BJ (cell line): ENCODE measurements around the gene LPCAT3. TPM values are rescaled to one million over a fixed set of nuclear protein-coding genes. Genes with fewer than 3 reads are reported as not detected.

Source experiments
- CTCF ChIA-PET: fragments of 350-600 bp; formaldehyde crosslinking; extraction: SDS; loops from one replicate; lab custom pipeline; 2021; ENCODE audit warnings: antibody characterized with exemption, inconsistent platforms; lab: Yijun Ruan, JAX
- POLR2A ChIA-PET: fragments of 300-600 bp; sonication (Branson Sonifier 250); formaldehyde crosslinking; extraction: SDS; loops from one replicate; lab custom pipeline; 2021; ENCODE audit warnings: antibody characterized with exemption; lab: Charles Lee
- DNase-seq: peaks from one replicate; pipeline ENCODE4 v3.0.0-alpha.2; 2011; ENCODE audit warnings: low read depth
- H3K27me3 ChIP-seq: 2 replicates; pipeline ENCODE4 v1.6.0; 2011; ENCODE audit warnings: low read length; ENCODE audit not compliant: control insufficient read depth, insufficient read depth
- H3K36me3 ChIP-seq: 2 replicates; pipeline ENCODE4 v1.5.1; 2011; ENCODE audit warnings: low read length; ENCODE audit not compliant: control insufficient read depth, insufficient read depth
- H3K4me3 ChIP-seq: 2 replicates; pipeline ENCODE4 v1.5.1; 2011; ENCODE audit warnings: low read depth, mild to moderate bottlenecking, control low read depth, low read length
- polyA plus RNA-seq: library from polyadenylated mRNA; depleted of rRNA; stranded (reverse); fragments of >200 nt; gene quantifications from 2 replicates; pipeline ENCODE4 v1.2.3, GENCODE V29; 2011
- TF ChIP-seq, protein P1 (sequence below): IDR thresholded peaks from 2 replicates; pipeline ENCODE4 v1.5.1; 2011; ENCODE audit warnings: low read depth, mild to moderate bottlenecking, control low read depth, inconsistent platforms, low read length, moderate library complexity; ENCODE audit not compliant: insufficient read depth

LPCAT3 gene
- polyA plus RNA-seq, 1 experiment, result 31.2 TPM

DNA sequence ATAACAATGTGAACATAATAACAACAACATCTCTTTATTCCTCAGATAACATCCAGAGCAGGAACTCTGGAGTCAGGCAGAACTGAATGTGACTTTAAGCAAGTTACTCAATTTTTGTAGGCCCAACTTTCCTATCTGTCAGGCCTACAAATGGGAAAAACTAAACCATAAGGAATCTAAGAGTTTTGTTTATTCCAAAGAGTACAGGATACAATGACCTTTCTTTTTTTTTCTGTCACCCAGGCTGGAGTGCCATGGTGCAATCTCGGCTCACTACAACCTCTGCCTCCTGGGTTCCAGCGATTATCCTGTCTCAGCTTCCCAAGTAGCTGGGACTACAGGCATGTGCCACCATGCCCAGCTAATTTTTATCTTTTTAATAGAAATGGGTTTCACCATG, 9.4 kb downstream of the LPCAT3 start:
- Histone ChIP-seq H3K4me3 (no peak overlapping the region), H3K36me3 (peaks cover 1% of the 10 kb centered on the region), H3K27me3 (no peaks in the 10 kb centered on the region)
- CTCF ChIA-PET, result interaction anchor here (1.7 to 2.0 kb wide), 2 partner anchors 7 to 9 kb away, joined by 3 to 8 read pairs; partner anchors contain the start of gene LPCAT3
- TF ChIP-seq, protein P1, sequence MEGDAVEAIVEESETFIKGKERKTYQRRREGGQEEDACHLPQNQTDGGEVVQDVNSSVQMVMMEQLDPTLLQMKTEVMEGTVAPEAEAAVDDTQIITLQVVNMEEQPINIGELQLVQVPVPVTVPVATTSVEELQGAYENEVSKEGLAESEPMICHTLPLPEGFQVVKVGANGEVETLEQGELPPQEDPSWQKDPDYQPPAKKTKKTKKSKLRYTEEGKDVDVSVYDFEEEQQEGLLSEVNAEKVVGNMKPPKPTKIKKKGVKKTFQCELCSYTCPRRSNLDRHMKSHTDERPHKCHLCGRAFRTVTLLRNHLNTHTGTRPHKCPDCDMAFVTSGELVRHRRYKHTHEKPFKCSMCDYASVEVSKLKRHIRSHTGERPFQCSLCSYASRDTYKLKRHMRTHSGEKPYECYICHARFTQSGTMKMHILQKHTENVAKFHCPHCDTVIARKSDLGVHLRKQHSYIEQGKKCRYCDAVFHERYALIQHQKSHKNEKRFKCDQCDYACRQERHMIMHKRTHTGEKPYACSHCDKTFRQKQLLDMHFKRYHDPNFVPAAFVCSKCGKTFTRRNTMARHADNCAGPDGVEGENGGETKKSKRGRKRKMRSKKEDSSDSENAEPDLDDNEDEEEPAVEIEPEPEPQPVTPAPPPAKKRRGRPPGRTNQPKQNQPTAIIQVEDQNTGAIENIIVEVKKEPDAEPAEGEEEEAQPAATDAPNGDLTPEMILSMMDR, result no peak
- POLR2A ChIA-PET, result no interaction called here
- no peak for DNase-seq

DNA sequence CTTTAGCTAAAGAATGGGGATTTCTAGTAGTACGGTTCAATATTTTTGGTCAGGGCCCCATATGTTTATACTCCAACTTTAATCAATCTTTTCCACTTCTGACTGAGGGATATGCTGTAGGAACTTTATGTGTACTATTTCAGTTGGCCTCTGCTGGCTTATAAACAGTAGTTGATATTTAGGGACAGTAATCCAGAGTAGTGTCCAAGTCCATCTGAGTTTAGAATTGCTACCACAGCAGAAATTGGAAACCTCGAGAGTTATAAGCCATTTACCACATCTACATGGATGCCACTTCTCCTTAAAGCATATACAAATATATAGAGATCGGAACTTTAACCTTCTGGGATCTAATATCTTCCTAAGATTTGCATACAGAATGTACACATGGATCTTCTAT, 11.6 kb downstream of the LPCAT3 start:
- no peak for DNase-seq
- CTCF ChIA-PET, result interaction anchor here (1.0 to 2.6 kb wide), 3 partner anchors 11 to 139 kb away, joined by 3 to 10 read pairs (median 4); partner anchors contain the start of gene LPCAT3
- Histone ChIP-seq H3K27me3 (no peaks in the 10 kb centered on the region), H3K4me3 (no peak overlapping the region), H3K36me3 (no peaks in the 10 kb centered on the region; the same call in none of the 2 replicates)
- POLR2A ChIA-PET, result no interaction called here
- TF ChIP-seq, protein P1, result no peak

DNA sequence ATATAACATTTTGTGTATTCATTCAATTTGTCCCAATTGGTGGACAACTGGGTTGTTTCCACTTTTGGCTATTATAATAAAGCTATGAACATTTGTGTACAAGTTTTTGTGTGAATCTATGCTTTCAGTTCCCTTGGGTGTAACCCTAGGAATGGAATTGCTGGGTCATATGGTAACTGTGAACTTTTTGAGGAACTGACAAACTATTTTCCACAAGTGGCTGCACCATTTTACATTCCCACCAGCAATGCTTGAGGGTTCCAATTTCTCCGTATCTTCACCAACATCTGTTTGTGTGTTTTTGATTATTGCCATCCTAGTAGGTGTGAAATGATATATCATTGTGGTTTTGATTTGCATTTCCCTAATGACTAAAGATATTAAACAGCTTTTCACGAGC, 13.0 kb downstream of the LPCAT3 start:
- no peak overlapping the region for H3K4me3 ChIP-seq
- TF ChIP-seq, protein P1, result no peak
- POLR2A ChIA-PET, result no interaction called here
- no peaks in the 10 kb centered on the region for H3K27me3 ChIP-seq
- CTCF ChIA-PET, result interaction anchor here (2.6 kb wide), 1 partner anchor 12 kb away, joined by 10 read pairs; the partner anchor contains the start of gene LPCAT3
- H3K36me3 ChIP-seq, result no peaks in the 10 kb centered on the region; the same call in none of the 2 replicates
- DNase-seq, result no peak

DNA sequence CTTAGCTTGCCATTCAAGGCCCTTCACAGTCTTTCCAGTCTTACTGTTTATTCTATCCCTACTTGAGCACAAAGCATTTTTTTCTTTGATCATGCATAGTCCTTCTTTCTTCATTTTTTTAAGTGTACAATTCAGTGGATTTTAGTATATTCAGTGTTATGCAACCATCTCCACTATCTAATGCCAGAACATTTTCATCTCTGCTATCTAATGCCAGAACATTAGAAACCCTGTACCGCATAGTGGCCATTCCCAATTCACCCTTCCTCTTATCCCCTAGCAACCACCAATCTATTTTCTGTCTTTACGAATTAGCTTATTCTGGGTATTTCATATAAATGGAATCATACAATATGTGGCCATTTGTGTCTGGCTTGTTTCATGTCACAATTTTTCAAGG, 13.4 kb downstream of the LPCAT3 start:
- TF ChIP-seq, protein P1, result no peak
- ChIA-PET CTCF (interaction anchor here (1.1 to 2.6 kb wide), 3 partner anchors 9 to 12 kb away, joined by 3 to 10 read pairs (median 3); partner anchors contain the start of gene LPCAT3), POLR2A (no interaction called here)
- H3K27me3 ChIP-seq, result no peaks in the 10 kb centered on the region
- H3K4me3 ChIP-seq, result no peak overlapping the region
- no peak for DNase-seq
- no peaks in the 10 kb centered on the region; the same call in none of the 2 replicates for H3K36me3 ChIP-seq

DNA sequence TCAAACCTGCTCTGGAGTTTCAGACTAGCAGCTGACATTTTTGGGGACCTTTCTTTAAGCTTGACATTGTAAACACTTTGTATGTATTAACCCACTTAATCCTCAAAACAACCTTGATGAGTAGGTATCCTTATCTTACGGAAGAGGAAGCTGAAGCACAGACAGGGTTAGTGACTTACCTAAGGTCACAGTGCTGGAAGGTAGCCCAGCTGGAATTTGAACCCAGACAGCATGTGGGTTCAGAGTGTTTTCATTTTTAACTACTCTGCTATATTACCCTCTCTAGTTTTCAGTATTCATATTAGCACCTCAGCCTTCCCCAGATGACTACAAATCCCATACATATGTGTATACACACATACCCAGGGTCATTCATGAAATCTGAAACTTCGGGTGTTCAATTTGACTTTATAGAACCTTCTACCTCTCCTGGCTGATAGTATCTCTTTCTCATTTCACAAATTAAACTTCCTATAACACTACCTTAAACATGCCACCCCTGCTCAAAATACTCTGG, 13.9 kb downstream of the LPCAT3 start:
- Histone ChIP-seq H3K36me3 (no peaks in the 10 kb centered on the region; the same call in none of the 2 replicates), H3K4me3 (no peak overlapping the region), H3K27me3 (no peaks in the 10 kb centered on the region)
- DNase-seq, result no peak
- POLR2A ChIA-PET, result no interaction called here
- TF ChIP-seq, protein P1, result no peak
- CTCF ChIA-PET, result interaction anchor here (0.8 to 2.6 kb wide), 4 partner anchors 9 to 28 kb away, joined by 3 to 10 read pairs (median 3); partner anchors contain the start of gene LPCAT3
